Fibroblast of pulmonary artery (primary cell): ENCODE data around the gene GJC2.
"Not testable (repeated sequence)": the region's sequence is repeated elsewhere in the genome, so short reads cannot be mapped to it uniquely, and the experiment has no call there.

Experiments used
- DNase-seq: peaks from one replicate; pipeline ENCODE4 v3.0.0-alpha.2; 2010; ENCODE audit warnings: low read depth
- H3K4me3 ChIP-seq: replicated peaks from 2 replicates; pipeline ENCODE4 v1.5.1; 2011; ENCODE audit warnings: low read depth, mild to moderate bottlenecking, control low read depth, low read length, moderate library complexity
- TF ChIP-seq, protein P1 (sequence below): IDR thresholded peaks from 2 replicates; pipeline ENCODE4 v1.5.1; 2011; ENCODE audit warnings: mild to moderate bottlenecking, control low read depth, low read length, inconsistent platforms; ENCODE audit errors: missing control alignments

Gene GJC2

DNA sequence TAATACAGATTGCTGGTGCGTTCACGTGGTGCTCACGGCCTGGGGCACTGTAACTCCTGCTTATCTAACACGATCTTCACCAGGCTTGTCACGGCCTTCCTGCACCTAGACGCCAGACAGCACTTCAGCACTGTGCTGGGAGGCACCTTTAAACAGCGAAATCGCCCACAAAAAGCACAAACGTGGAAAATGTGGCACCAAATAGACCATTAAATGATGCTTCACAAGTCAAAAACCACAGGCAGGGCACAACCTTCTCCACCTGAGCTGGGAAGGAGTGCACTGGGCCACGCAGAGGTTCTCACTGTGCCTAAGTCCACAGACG, 35.9 kb downstream of the GJC2 start:
- DNase-seq = no peak

DNA sequence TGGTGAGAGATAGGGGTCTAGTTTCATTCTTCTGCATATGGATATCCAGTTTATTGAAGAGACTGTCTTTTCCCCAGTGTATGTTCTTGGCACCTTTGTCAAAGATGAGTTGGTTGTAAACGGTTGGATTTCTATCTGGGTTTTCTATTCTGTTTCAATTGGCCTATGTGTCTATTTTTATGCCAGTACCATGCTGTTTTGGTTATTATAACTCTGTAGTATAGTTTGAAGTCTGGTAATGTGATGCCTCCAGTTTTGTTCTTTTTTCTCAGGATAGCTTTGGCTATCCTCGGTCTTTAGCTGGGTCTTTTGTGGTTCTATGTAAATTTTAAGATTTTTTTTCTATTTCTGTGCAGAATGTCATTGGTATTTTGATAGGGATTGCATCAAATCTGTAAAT, 38.5 kb downstream of the GJC2 start:
- DNase-seq, H3K4me3 ChIP-seq: not testable (repeated sequence)

More for the DNA sequence above, 35.9 kb downstream of the GJC2 start:
- no peak overlapping the region for H3K4me3 ChIP-seq
- TF ChIP-seq, protein P1, sequence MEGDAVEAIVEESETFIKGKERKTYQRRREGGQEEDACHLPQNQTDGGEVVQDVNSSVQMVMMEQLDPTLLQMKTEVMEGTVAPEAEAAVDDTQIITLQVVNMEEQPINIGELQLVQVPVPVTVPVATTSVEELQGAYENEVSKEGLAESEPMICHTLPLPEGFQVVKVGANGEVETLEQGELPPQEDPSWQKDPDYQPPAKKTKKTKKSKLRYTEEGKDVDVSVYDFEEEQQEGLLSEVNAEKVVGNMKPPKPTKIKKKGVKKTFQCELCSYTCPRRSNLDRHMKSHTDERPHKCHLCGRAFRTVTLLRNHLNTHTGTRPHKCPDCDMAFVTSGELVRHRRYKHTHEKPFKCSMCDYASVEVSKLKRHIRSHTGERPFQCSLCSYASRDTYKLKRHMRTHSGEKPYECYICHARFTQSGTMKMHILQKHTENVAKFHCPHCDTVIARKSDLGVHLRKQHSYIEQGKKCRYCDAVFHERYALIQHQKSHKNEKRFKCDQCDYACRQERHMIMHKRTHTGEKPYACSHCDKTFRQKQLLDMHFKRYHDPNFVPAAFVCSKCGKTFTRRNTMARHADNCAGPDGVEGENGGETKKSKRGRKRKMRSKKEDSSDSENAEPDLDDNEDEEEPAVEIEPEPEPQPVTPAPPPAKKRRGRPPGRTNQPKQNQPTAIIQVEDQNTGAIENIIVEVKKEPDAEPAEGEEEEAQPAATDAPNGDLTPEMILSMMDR = no peak

DNA sequence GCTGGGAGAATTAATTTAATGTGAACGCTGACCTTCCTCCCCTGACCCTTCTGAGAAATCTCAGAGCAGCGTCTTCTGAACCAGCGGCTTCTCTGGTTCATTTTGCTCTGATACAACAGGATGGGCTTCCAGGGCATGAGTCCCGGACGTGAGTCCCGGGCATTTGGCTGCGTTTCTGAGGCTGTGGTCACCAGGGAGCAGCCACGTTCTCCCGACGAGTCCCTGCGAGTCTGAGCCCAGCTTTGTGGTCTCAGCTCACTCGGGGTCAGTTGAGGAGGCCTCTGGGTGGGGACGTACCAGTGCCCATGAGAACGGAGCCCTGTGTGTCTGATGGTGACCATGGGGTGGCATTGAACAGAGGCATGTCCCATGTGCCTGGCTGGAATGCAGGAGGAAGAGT, 40.5 kb downstream of the GJC2 start:
- TF ChIP-seq, protein P1 = no peak
- H3K4me3 ChIP-seq = no peak overlapping the region
- no peak for DNase-seq

DNA sequence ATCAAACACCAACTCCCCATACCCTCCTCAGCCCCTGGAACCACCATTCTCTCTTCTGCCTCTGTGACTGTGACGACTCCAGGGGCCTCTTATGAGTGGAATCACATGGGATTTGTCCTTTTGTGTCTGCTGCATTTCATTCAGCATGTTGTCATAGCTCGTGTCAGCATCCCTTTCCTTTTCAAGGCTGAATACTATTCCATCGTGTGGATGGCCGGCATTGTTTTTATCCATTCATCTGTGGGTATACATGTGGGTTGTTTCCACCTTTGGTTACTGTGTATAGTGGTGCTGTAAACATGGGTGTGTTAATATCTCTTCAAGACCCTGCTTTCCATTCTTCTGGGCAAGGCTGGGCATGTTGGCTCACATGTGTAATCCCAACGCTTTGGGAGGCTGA, 41.0 kb downstream of the GJC2 start:
- TF ChIP-seq, protein P1 = no peak
- DNase-seq = no peak
- no peak overlapping the region for H3K4me3 ChIP-seq

DNA sequence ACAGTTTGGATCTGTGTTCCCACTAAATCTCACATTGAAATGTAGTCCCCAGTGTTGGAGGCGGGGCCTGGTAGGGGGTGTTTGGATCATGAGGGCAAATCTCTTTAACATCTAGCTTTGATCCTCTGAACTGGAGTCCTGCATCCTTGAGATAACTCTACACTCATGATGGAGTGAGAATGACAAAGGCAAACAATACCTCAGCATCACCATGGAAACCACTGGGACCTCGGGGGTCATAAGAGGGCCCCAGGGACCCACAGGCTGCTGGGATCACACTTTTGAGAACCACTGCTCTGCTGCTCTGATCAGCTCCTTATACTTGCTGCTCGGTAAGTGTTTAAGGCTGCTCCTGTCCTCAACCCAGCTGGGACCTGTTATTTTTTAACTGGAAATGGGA, 44.7 kb downstream of the GJC2 start:
- TF ChIP-seq, protein P1 = no peak
- H3K4me3 ChIP-seq = no peak overlapping the region
- no peak for DNase-seq

DNA sequence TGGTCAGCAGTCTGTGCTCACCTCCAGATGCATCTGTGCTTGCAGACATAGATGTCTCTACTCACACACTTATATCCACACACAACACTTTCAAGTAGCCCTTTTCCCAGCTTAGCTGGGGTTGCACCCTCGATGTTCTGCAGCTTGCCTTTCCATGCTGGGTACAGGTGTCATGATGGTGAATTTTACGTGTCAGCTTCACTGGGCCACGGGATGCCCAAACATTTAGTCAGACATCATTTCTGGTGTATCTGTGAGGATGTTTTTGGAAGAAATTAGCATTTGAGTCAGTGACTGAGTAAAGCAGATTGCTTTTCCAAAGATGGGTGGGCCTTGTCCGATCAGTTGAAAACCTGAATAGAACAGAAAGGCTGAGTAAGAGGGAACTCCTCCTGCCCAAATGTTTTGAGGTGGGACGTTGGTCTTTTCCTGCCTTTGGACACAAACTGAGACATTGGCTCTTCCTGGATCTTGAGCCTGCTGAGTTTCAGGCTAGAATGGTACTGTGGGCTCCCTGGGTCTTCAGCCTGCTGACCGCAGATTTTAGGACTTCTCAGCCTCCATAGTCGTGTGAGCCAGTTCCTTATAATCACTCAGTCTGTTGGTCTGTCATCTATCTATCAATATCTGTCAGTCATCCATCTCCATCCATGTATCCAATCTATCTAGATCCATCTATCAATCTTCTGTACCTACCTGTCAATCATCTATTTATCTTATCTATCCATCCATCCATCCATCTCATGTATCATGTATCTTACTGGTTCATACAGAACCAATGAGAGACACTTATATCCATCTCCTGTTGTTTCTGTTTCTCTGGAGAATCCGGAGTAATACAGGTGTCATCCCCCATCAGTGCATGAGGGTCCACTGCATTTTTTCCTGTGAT, 45.4 kb downstream of the GJC2 start:
- no peak overlapping the region for H3K4me3 ChIP-seq
- TF ChIP-seq, protein P1 = no peak
- no peak for DNase-seq

DNA sequence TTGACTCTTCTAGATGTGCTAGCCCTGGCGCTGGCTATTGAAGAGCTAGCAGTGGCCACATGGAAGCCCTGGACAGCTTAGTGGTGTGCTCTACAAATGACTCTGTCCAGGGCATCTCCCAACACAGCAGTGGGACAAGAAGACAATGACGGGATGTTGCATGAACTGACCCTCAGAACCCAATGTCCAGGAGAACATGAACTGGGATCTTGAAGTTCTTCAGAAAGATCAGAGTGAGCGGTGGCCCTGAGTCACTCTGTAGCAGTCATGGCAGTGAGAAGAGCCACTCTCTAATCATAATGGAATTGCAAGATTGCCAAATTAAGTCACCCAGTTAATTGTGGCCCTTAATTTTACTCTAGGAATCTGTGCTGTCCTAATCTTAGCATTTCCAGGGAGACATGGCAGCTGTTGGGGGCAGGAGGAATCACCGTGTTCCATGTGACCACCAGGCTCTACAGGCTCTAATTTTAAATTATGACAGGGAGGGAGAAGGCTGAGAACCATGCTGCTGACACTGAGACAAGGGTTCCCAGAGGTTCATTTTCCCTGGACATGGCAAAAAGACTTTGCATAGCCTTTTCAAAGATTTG, 47.9 kb downstream of the GJC2 start:
- TF ChIP-seq, protein P1 = no peak
- no peak overlapping the region for H3K4me3 ChIP-seq
- DNase-seq = no peak
